ENCODE results near the gene ADGRG6.

GRCh38 chr6:142469220-142469619 lies 167.4 kb downstream of the ADGRG6 start:
- no peak for TF ChIP-seq EP300 (IDR thresholded peaks at IDR 0.05)
- no peak for TF ChIP-seq CTCF (IDR thresholded peaks at IDR 0.05)

All from upper lobe of left lung (tissue), 4 donors.